T-helper 1 cell treated with Interleukin-12 subunit alpha and Interleukin-12 subunit beta and Interleukin-4 antibody, amounts not matched to agents 30 μg/mL and 1 μg/mL, for 36 hours (primary cell): ENCODE data around the gene DYNC2I2.
A peak's percentile ranks its signal among the peaks of the same experiment; 100 is the strongest.
"Not testable (repeated sequence)": the region's sequence is repeated elsewhere in the genome, so short reads cannot be mapped to it uniquely, and the experiment has no call there.

Experiments
- H3K27ac Mint-ChIP-seq: one replicate; pipeline ENCODE4 v1.8.0; 2021; ENCODE audit warnings: mild to moderate bottlenecking, mixed read lengths
- H3K27me3 Mint-ChIP-seq: one replicate; pipeline ENCODE4 v1.8.0; 2021; ENCODE audit warnings: low read depth, mixed read lengths
- H3K36me3 Mint-ChIP-seq: one replicate; pipeline ENCODE4 v1.8.0; 2021; ENCODE audit warnings: low read depth, mixed read lengths
- H3K4me1 Mint-ChIP-seq: one replicate; pipeline ENCODE4 v1.8.0; 2021; ENCODE audit warnings: low read depth, mixed read lengths
- H3K4me3 Mint-ChIP-seq: one replicate; pipeline ENCODE4 v1.8.0; 2021; ENCODE audit warnings: mild to moderate bottlenecking, moderate library complexity, mixed read lengths
- H3K9me3 Mint-ChIP-seq: one replicate; pipeline ENCODE4 v1.8.0; 2021; ENCODE audit warnings: mixed read lengths

Gene DYNC2I2

GRCh38 chr9:128690684-128691034, 34.0 kb upstream of the DYNC2I2 start:
- H3K36me3 Mint-ChIP-seq = peaks cover 44% of the 10 kb centered on the region

DNA sequence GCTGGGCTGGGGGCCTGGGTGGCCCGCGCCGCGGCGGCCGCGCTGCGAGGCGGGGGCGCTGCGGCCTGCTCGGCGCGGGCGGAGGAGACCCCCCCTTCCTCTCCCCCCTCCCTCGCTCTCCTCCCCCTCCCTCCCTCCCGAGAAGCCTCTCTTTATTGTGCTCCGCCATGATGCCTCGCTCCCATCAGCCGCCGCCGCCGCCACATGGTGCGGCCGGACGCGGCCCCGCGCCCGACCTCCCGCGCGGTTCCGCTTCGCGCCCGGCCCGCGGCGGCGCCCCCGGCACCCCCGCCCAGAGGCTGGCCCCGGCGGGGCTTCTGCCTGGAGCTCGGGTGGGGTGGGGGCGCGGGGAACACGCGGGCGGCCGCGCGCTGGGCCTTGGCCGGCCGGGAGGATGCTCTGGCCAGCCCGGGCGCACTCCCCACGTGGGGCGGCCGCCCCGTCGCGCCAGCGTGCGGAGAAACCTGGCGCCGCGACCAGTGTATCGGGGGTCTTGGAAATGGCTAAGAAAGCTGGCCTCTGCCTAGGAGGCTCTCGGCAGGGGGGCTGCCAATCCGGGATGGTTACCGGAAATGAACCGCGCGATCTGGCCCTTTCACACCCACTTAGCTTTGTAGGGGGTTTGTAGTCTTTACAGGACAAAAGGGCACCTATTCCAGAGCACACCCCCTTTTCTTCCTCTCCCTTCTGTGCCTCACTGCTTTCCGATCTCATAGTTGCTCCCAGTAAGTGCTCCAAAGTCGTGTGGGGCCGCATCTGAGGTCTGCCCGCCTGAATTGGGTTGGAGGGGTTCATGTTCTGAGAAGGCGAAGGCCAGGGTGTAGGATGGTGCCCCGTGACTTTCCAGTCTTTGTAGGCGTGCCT, 33.4 kb upstream of the DYNC2I2 start:
- peak overlapping the region; percentile 98 for H3K27ac Mint-ChIP-seq
- H3K4me3 Mint-ChIP-seq = peak overlapping the region; percentile 100
- no peaks in the 10 kb centered on the region for H3K9me3 Mint-ChIP-seq
- H3K36me3 Mint-ChIP-seq = peaks cover 41% of the 10 kb centered on the region
- peaks cover 46% of the 10 kb centered on the region for H3K4me1 Mint-ChIP-seq
- H3K27me3 Mint-ChIP-seq = no peaks in the 10 kb centered on the region

More at GRCh38 chr9:128690684-128691034, 34.0 kb upstream of the DYNC2I2 start:
- H3K4me1 Mint-ChIP-seq = peaks cover 41% of the 10 kb centered on the region
- H3K9me3 Mint-ChIP-seq = no peaks in the 10 kb centered on the region
- peak overlapping the region; percentile 98 for H3K27ac Mint-ChIP-seq
- peak overlapping the region; percentile 100 for H3K4me3 Mint-ChIP-seq
- no peaks in the 10 kb centered on the region for H3K27me3 Mint-ChIP-seq

DNA sequence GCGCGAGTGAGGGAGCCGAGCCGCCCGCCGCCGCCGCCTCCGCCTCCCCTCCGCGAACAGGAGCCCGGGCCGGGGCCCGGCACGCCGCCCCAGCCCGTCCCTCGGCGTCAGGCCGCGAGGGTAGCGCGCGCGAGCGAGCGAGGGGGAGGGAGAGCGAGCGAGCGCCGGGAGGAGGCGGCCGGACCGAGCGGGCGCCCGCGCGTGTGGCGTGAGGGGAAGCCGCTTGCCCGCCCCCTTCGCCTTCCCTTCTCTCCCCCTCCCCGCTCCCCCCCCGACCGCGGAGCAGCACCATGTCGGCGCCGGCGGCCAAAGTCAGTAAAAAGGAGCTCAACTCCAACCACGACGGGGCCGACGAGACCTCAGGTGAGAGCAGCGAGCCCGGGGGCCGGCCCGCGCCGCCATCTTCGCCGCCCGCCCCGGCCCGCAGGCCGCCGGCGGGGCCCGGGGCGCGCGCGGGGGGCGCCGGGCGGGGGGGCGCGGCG, 32.7 kb upstream of the DYNC2I2 start:
- no peaks in the 10 kb centered on the region for H3K27me3 Mint-ChIP-seq
- peaks cover 35% of the 10 kb centered on the region for H3K36me3 Mint-ChIP-seq
- H3K4me3 Mint-ChIP-seq = no peak overlapping the region
- no peaks in the 10 kb centered on the region for H3K9me3 Mint-ChIP-seq
- H3K4me1 Mint-ChIP-seq = peaks cover 53% of the 10 kb centered on the region
- peak overlapping the region; percentile 50 for H3K27ac Mint-ChIP-seq

- no peaks in the 10 kb centered on the region for H3K9me3 Mint-ChIP-seq
- H3K27ac Mint-ChIP-seq = peak within 1 kb of the TSS; percentile 94
- H3K36me3 Mint-ChIP-seq = peaks cover 32% of the 10 kb centered on the region
- H3K4me3 Mint-ChIP-seq = peak within 1 kb of the TSS; percentile 87
- H3K4me1 Mint-ChIP-seq = peaks cover 53% of the 10 kb centered on the region
- H3K27me3 Mint-ChIP-seq = no peaks in the 10 kb centered on the region
These were observed 32.0 kb upstream of the DYNC2I2 start, which contains the start of gene SET for GRCh38 chr9:128688501-128689292. Gene SET, plus strand, starts transcription at chr9:128689222. Its CDS starts 361 bp downstream, at chr9:128689583.

DNA sequence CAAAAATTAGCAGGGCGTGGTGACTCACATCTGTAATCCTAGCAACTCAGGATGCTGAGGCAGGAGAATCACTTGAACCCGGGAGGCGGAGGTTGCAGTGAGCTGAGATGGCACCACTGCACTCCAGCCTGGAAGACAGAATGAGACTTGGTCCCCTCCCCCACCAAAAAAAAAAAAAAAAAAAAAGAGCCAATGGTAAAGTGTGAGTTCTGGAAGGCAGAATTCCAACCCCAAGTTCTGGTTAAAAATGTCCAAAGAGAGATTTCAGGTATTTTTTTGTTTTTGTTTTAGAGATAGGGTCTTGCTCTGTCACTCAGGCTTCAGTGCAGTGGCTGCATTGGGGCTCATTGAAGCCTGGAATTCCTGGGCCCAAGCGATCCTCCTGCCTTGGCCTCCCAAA, 30.8 kb upstream of the DYNC2I2 start:
- Mint-ChIP-seq H3K9me3 (no peaks in the 10 kb centered on the region), H3K27ac (peak overlapping the region; percentile 95), H3K27me3 (no peaks in the 10 kb centered on the region), H3K4me3 (peak overlapping the region; percentile 44), H3K36me3 (peaks cover 23% of the 10 kb centered on the region), H3K4me1 (peaks cover 52% of the 10 kb centered on the region)

GRCh38 chr9:128685636-128686489, 29.2 kb upstream of the DYNC2I2 start:
- peak overlapping the region; percentile 95 for H3K27ac Mint-ChIP-seq
- H3K36me3 Mint-ChIP-seq = peaks cover 11% of the 10 kb centered on the region
- H3K27me3 Mint-ChIP-seq = no peaks in the 10 kb centered on the region
- peak overlapping the region; percentile 98 for H3K4me3 Mint-ChIP-seq
- peaks cover 42% of the 10 kb centered on the region for H3K4me1 Mint-ChIP-seq
- H3K9me3 Mint-ChIP-seq = no peaks in the 10 kb centered on the region

- Mint-ChIP-seq H3K27me3 (no peaks in the 10 kb centered on the region), H3K9me3 (no peaks in the 10 kb centered on the region), H3K36me3 (peaks cover 7% of the 10 kb centered on the region), H3K27ac (peak overlapping the region; percentile 95), H3K4me1 (peaks cover 38% of the 10 kb centered on the region), H3K4me3 (peak overlapping the region; percentile 98)
These were observed 27.9 kb upstream of the DYNC2I2 start for GRCh38 chr9:128684325-128685199.

DNA sequence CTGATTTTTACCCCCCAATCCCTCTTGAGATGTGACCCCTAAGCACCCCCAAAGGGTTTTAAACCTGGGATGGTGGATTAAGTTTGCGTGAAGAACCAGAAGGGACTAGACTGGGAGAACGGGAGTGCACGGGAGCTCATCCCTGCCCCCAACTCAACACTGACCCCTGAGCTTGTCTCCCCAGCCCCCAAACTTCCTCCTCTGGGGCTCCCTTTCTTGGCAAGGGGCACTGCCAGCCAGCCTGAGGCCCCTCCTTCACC, 27.3 kb upstream of the DYNC2I2 start:
- Mint-ChIP-seq H3K9me3 (no peaks in the 10 kb centered on the region), H3K4me1 (peaks cover 38% of the 10 kb centered on the region), H3K27ac (peak overlapping the region; percentile 95), H3K36me3 (peaks cover 7% of the 10 kb centered on the region), H3K27me3 (no peaks in the 10 kb centered on the region), H3K4me3 (peak overlapping the region; percentile 98)

DNA sequence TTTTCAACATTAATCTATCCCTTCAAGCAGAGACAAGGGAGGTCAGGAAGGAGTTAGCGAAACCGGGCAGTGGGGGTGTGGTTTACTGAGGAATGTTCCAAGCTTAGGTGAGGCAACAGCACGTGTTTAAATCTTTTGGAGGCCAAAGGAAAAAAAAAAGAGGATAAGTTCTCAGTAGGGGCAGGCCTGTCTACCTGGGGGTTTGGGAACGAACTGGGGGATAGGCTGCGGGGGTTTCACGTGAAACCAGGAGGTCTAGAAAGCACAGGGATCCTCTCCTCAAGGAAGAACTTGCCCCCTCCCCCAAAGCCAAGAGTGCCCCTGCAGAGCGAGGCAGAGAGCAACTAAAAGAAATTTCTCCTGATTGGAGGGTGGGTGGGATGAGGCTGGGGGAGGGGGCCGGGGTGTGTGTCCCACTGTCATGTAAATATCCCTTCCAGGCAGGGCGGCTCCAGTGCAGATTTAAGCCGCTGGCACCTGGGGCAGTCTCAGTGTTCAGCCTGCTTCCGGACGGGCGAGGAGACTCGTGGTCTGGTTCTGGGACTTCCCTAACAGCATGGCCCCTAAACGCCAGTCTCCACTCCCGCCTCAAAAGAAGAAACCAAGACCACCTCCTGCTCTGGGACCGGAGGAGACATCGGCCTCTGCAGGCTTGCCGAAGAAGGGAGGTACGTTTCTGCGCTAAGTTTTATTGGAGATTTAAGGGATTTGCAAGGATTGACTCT, 26.9 kb upstream of the DYNC2I2 start:
- Mint-ChIP-seq H3K36me3 (peaks cover 7% of the 10 kb centered on the region), H3K27ac (peak overlapping the region; percentile 95), H3K4me1 (peaks cover 38% of the 10 kb centered on the region), H3K4me3 (peak overlapping the region; percentile 98), H3K27me3 (no peaks in the 10 kb centered on the region), H3K9me3 (no peaks in the 10 kb centered on the region)

GRCh38 chr9:128677794-128678193, 21.1 kb upstream of the DYNC2I2 start:
- no peak overlapping the region for H3K27ac Mint-ChIP-seq
- H3K4me1 Mint-ChIP-seq = no peaks in the 10 kb centered on the region
- no peaks in the 10 kb centered on the region for H3K27me3 Mint-ChIP-seq
- H3K4me3 Mint-ChIP-seq = no peak overlapping the region
- H3K9me3 Mint-ChIP-seq = no peaks in the 10 kb centered on the region
- peaks cover 2% of the 10 kb centered on the region for H3K36me3 Mint-ChIP-seq

DNA sequence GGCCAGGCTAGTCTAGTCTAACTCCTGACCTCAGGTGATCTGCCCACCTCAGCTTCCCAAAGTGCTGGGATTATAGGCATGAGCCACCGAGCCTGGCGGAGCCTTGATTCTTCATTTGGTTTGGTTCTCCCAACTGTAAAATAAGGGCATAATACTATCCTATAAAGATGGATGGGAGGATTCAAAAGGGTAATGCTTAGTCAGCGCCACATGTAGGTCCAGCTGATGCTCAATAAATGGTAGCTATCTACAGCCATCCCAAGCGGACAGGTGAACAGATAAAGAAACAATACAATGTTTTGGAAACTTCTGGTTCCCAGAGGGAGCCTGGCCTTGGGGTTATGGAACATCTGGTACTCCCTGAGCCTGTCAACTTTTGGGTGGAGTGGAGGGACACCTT, 18.7 kb upstream of the DYNC2I2 start:
- H3K27ac Mint-ChIP-seq = no peak overlapping the region
- no peak overlapping the region for H3K4me3 Mint-ChIP-seq
- H3K9me3 Mint-ChIP-seq = no peaks in the 10 kb centered on the region
- no peaks in the 10 kb centered on the region for H3K4me1 Mint-ChIP-seq
- H3K36me3 Mint-ChIP-seq = no peaks in the 10 kb centered on the region
- H3K27me3 Mint-ChIP-seq = no peaks in the 10 kb centered on the region

DNA sequence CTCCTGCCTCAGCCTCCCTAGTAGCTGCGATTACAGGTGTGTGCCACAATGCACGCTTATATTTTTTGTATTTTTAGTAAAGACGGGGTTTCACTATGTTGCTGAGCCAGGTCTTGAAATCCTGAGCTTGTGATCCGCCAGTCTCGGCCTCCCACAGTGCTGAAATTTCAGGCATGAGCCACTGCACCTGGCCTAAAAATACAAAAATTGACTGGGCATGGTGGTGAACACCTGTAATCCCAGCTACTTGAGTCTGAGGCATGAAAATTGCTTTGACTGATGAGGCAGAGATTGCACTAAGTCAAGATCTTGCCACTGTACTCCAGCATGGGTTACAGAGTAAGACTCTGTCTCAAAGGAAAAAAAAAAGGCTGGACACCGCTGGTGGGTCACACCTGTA, 13.1 kb upstream of the DYNC2I2 start:
- Mint-ChIP-seq H3K9me3 (no peaks in the 10 kb centered on the region), H3K36me3 (no peaks in the 10 kb centered on the region), H3K4me3 (no peak overlapping the region), H3K4me1 (no peaks in the 10 kb centered on the region), H3K27ac (no peak overlapping the region), H3K27me3 (no peaks in the 10 kb centered on the region)

- not testable (repeated sequence) for H3K27me3 Mint-ChIP-seq, H3K9me3 Mint-ChIP-seq, H3K36me3 Mint-ChIP-seq, H3K4me1 Mint-ChIP-seq, H3K27ac Mint-ChIP-seq, H3K4me3 Mint-ChIP-seq
These were observed 9.9 kb upstream of the DYNC2I2 start for GRCh38 chr9:128666481-128666941.
